HFFc6 (cell line): Measurements from ENCODE around the gene TERT. TPM values are rescaled to one million over a fixed set of nuclear protein-coding genes. Genes with fewer than 3 reads are reported as not detected.

Experiments used
- DNase-seq: peaks from one replicate; pipeline ENCODE4 v3.0.0-alpha.2; 2018
- H3K27ac Mint-ChIP-seq: 2 replicates; pipeline ENCODE4 v1.8.0; 2020; ENCODE audit warnings: mild to moderate bottlenecking, mixed read lengths
- H3K27me3 Mint-ChIP-seq: 2 replicates; pipeline ENCODE4 v1.8.0; 2021; ENCODE audit warnings: mild to moderate bottlenecking, moderate library complexity, mixed read lengths; ENCODE audit not compliant: insufficient read depth
- H3K36me3 Mint-ChIP-seq: 2 replicates; pipeline ENCODE4 v1.8.0; 2021; ENCODE audit warnings: low read depth, mixed read lengths
- H3K4me1 Mint-ChIP-seq: 2 replicates; pipeline ENCODE4 v1.8.0; 2020; ENCODE audit warnings: low read depth, mixed read lengths
- H3K4me3 Mint-ChIP-seq: 2 replicates; pipeline ENCODE4 v1.8.0; 2020; ENCODE audit warnings: mild to moderate bottlenecking, moderate library complexity, mixed read lengths
- H3K9me3 Mint-ChIP-seq: 2 replicates; pipeline ENCODE4 v1.8.0; 2020; ENCODE audit warnings: mild to moderate bottlenecking, mixed read lengths
- CTCF ChIP-seq: fragments of 200-600 bp; sonication (generic); IDR thresholded peaks from 2 replicates; pipeline ENCODE4 v1.5.0; 2021; ENCODE audit warnings: antibody characterized with exemption, mild to moderate bottlenecking
- total RNA-seq, 6 experiments: library from RNA; stranded (reverse); fragmentation: NEBNext Ultra II Directional; extraction: Animal tissue kit (Norgen Biotek cat#: 25700); gene quantifications; 2 replicates in 1 of 6; 3 replicates in 5 of 6; pipeline ENCODE4 v1.2.3, GENCODE V29; 2021

The TERT gene
- total RNA-seq, 6 experiments from 2014 or later: 2,350 to 4,507 (median 3,883) TPM

GRCh38 chr5:1213508-1214162, 81.2 kb downstream of the TERT start:
- no peaks in the 10 kb centered on the region for H3K4me1 Mint-ChIP-seq
- peaks cover 20% of the 10 kb centered on the region for H3K9me3 Mint-ChIP-seq
- no peak for TF ChIP-seq CTCF
- DNase-seq: no peak
- H3K4me3 Mint-ChIP-seq: no peak overlapping the region
- no peak overlapping the region for H3K27ac Mint-ChIP-seq
- peaks cover 3% of the 10 kb centered on the region; the same call in 1 of the 2 replicates for H3K27me3 Mint-ChIP-seq
- no peaks in the 10 kb centered on the region; the same call in none of the 2 replicates for H3K36me3 Mint-ChIP-seq

GRCh38 chr5:1212881-1213280, 82.0 kb downstream of the TERT start:
- no peak for DNase-seq
- no peak overlapping the region for H3K4me3 Mint-ChIP-seq
- H3K27me3 Mint-ChIP-seq: peaks cover 3% of the 10 kb centered on the region; the same call in 1 of the 2 replicates
- TF ChIP-seq CTCF: no peak
- H3K27ac Mint-ChIP-seq: no peak overlapping the region
- no peaks in the 10 kb centered on the region for H3K4me1 Mint-ChIP-seq
- H3K36me3 Mint-ChIP-seq: no peaks in the 10 kb centered on the region; the same call in none of the 2 replicates
- H3K9me3 Mint-ChIP-seq: peaks cover 19% of the 10 kb centered on the region

GRCh38 chr5:1212271-1212670, 82.6 kb downstream of the TERT start:
- no peak for DNase-seq
- no peak overlapping the region for H3K27ac Mint-ChIP-seq
- no peaks in the 10 kb centered on the region; the same call in none of the 2 replicates for H3K36me3 Mint-ChIP-seq
- no peaks in the 10 kb centered on the region for H3K4me1 Mint-ChIP-seq
- TF ChIP-seq CTCF: no peak
- peaks cover 19% of the 10 kb centered on the region for H3K9me3 Mint-ChIP-seq
- H3K4me3 Mint-ChIP-seq: no peak overlapping the region
- peaks cover 5% of the 10 kb centered on the region for H3K27me3 Mint-ChIP-seq

GRCh38 chr5:1211701-1212100, 83.2 kb downstream of the TERT start:
- H3K36me3 Mint-ChIP-seq: no peaks in the 10 kb centered on the region; the same call in 1 of the 2 replicates
- H3K27ac Mint-ChIP-seq: no peak overlapping the region
- H3K9me3 Mint-ChIP-seq: peaks cover 19% of the 10 kb centered on the region
- H3K4me3 Mint-ChIP-seq: no peak overlapping the region
- H3K27me3 Mint-ChIP-seq: peaks cover 5% of the 10 kb centered on the region
- no peaks in the 10 kb centered on the region for H3K4me1 Mint-ChIP-seq
- no peak for DNase-seq
- no peak for TF ChIP-seq CTCF

GRCh38 chr5:1210832-1211251, 84.0 kb downstream of the TERT start:
- H3K4me3 Mint-ChIP-seq: no peak overlapping the region
- H3K27me3 Mint-ChIP-seq: peaks cover 7% of the 10 kb centered on the region
- DNase-seq: no peak

More at GRCh38 chr5:1210832-1211251, 84.0 kb downstream of the TERT start:
- Mint-ChIP-seq H3K4me1 (no peaks in the 10 kb centered on the region), H3K36me3 (no peaks in the 10 kb centered on the region; the same call in 1 of the 2 replicates), H3K27ac (no peak overlapping the region), H3K9me3 (peaks cover 17% of the 10 kb centered on the region)
- no peak for TF ChIP-seq CTCF
